HG03135 (cell line): ENCODE data around the gene PITPNM3.
"Not testable (repeated sequence)": the region's sequence is repeated elsewhere in the genome, so short reads cannot be mapped to it uniquely, and the experiment has no call there.

ENCODE experiments used
- ATAC-seq: cut with Tn5 transposase; IDR thresholded peaks from one replicate; pipeline ENCODE4 v1.9.1; 2021; ENCODE audit warnings: mild to moderate bottlenecking, moderate library complexity; ENCODE audit not compliant: unreplicated experiment

PITPNM3 gene

GRCh38 chr17:6482796-6483195 is 73.6 kb downstream of the PITPNM3 start:
- ATAC-seq, result not testable (repeated sequence)

DNA sequence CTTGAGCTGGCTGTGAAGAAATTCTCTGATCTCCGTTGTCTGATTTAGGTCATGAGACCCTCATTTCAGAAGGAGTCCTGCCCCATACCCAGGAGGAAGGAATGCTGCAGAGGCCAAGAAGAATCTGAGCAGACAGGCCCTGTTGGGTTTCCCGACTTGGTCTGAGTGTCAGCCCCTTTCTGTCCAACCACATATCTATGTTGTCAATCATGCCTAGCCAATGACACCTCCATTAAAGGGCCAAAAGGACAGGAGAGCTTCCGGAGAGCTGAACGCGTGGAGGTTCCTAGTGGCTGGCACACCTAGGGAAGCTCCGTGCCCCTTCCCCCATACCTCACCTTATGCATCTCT is 74.3 kb downstream of the PITPNM3 start:
- ATAC-seq, result no peak

- ATAC-seq, result no peak
Observed at GRCh38 chr17:6480303-6480675, 76.1 kb downstream of the PITPNM3 start.

DNA sequence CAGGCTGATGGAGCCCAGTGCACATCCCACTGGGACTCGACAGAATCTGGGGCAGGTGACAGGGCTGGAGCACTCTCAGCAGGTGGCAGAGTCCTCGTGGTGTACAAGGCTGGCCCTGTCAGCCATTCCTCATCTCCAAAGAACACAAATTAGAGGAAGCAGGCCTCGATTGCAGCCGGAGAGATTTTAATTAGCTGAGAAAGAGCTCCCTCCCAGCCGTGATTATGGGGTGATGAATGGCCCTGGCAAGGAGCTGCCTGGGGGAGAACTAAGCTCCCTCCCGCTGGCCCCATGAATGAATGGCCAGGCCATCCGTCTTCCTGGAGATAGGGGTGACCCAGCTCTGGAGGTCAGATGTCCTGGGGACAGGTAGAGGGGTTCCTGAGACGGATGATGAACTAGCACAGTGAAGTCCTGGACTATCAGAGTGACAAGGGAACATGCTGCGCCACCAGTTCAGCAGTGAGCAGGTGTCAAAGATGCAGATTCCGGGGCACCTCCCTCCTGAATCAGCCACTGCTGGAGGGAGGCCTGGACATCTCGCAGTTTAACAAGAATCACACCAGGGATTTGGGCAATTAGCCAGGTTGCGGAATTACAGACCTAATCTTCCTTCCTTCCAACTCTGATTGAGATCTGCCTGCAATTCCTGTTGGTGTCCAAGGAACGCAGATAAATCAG is 76.6 kb downstream of the PITPNM3 start:
- no peak for ATAC-seq

GRCh38 chr17:6478486-6478885 is 77.9 kb downstream of the PITPNM3 start:
- ATAC-seq, result no peak

GRCh38 chr17:6477831-6478383 is 78.4 kb downstream of the PITPNM3 start:
- ATAC-seq, result no peak

GRCh38 chr17:6476810-6477179 is 79.6 kb downstream of the PITPNM3 start:
- no peak for ATAC-seq

- ATAC-seq, result no peak
Observed at GRCh38 chr17:6476076-6476809, 80.1 kb downstream of the PITPNM3 start.

DNA sequence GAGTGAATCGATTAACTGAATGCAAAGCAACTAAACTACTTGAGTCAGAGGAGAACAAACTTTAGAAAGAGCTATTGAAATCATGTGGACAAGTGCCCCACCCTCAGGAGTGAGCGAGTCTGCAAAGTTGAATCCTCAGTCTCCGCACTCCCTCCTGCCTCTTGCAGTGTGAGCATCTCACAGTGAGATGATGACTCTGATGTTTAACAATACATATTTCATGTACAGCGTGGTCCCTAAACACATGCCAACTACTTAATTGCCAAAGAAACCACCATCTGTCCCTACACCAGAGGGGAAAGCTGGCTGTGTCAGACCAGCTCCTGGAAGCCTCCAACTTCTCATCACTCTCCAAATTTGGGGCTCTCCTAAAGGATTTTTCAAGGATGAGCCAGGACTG is 80.9 kb downstream of the PITPNM3 start:
- no peak for ATAC-seq

DNA sequence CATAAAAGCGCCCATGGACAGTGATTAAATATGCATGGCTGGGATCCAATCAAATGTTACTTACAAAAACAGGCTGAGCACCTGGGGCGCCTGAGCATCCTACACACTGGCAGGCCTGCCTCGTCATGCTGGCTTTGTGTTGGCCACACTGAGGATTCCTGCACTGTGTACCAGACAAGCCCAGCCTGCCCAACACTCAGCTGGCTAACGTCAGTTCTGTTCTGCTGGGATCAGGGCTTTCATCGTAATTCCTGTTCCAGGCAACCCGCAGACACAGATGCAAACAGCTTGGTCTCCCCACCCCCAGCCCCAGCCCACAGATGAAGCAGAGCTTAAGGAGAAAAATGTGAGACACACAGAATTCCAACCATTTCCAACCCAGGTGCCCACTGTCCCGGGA is 81.4 kb downstream of the PITPNM3 start:
- no peak for ATAC-seq

- ATAC-seq, result no peak
Observed at GRCh38 chr17:6474376-6474775, 82.0 kb downstream of the PITPNM3 start.

- no peak for ATAC-seq
Observed at GRCh38 chr17:6473128-6473767, 83.1 kb downstream of the PITPNM3 start.

GRCh38 chr17:6472517-6472916 is 83.8 kb downstream of the PITPNM3 start:
- no peak for ATAC-seq

- no peak for ATAC-seq
Observed at GRCh38 chr17:6471531-6472465, 84.6 kb downstream of the PITPNM3 start.

- ATAC-seq, result no peak
Observed at GRCh38 chr17:6470751-6471521, 85.4 kb downstream of the PITPNM3 start.

GRCh38 chr17:6470146-6470718 is 86.1 kb downstream of the PITPNM3 start:
- no peak for ATAC-seq

- ATAC-seq, result no peak
Observed at GRCh38 chr17:6468051-6468790, 88.1 kb downstream of the PITPNM3 start.

DNA sequence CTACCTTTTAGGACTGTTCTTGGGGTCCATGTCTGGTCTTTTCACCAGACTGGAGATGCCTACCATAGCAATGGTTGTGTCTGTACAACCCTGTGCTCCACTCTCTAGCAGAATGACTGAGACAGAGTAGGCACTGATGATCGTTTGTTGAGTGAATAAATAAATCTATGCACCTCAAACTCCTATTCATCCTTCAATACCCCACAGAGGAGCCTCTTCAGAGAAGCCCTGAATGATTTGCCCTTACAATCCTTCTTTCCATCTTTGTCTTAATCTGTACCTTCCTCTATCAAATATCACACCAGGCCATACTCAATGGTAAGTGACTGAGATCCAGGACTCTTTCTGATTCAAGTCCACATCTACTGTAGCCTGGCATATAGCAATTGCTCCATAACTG is 88.8 kb downstream of the PITPNM3 start:
- no peak for ATAC-seq
